Left lobe of liver (tissue), 2 donors: Measurements from ENCODE around the gene EFCAB6. TPM values are rescaled to one million over a fixed set of nuclear protein-coding genes. Genes with fewer than 3 reads are reported as not detected.
A peak's percentile ranks its signal among the peaks of the same experiment; 100 is the strongest.

ENCODE experiments used
- ATAC-seq: fragments of 200-7000 bp; cut with Tn5 transposase; one replicate; pipeline ENCODE4 v1.9.1; 2020; ENCODE audit warnings: mild to moderate bottlenecking, moderate library complexity
- DNase-seq: peaks from one replicate; pipeline ENCODE4 v3.0.0-alpha.2; 2020; ENCODE audit warnings: low spot score
- total RNA-seq: library from RNA; stranded (reverse); gene quantifications from one replicate; pipeline ENCODE4 v1.2.1, GENCODE V29; 2021
- donor health status: DM: no; HTN: no; CAD: no; lungs with moderate emphysema.
- donor health status: DM: no; HTN: yes; CAD: no.

EFCAB6 gene
- total RNA-seq, 1 donor from 2014 or later = 0.45 TPM

DNA sequence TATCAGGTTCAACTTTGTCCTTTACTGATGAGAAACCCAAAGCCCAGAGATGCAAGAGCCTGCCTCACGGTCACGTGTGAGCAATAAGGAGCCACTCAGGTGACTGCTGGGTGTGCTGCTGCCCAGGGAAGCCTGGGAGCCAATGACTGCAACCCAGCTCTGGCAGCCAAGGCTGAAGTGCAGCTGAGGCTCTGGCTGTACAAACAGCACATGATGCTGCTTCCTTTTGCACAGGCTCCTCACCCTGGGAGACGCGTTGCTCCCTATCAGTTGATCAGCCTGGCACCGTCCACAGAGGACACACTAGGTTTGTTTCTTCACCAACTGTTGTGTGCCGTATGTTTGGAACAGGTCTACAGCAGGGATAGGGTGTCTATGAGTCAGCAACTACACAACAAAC, 168.7 kb downstream of the EFCAB6 start:
- DNase-seq (no peak), ATAC-seq (no peak)

DNA sequence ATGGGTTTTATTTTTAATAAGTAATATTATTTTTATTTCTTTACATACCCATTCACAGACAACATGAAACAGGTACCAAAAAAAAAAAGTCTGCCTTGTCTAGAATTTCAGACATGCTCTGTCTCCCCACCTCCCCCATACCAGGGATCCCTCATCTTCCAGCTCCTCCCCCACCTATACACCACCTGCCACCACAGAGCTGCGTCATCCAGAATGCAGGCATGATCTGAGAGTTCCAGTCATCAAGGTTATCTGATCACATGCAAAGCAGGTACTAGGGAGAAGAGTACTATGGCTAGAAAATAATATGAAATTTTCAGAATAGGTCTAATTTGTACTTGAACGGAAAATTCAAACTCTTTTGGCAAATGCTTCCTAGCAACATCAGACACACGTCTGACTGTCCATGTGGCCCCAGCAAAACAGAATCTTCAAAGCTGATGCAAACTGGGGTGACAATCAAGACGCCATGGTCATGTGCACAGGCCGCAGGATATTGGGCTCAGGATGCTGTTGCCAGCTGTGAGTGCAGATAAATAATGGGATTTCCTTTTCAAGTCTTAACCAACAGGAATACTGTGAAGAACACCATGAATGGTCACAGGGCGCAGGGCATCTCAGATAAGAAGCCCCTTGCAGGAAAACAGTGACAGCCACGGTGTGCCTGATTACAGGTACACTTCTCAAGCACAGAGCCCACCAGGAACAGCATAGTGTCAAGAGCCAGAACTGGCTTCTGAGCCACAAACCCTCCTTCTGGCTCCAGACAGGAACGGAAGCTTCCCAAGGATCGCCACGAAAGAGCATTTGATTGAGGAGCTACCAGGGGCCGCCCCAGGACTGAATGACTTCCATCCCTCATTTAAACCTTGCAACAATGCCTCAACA, 169.5 kb downstream of the EFCAB6 start:
- ATAC-seq = no peak
- no peak for DNase-seq

DNA sequence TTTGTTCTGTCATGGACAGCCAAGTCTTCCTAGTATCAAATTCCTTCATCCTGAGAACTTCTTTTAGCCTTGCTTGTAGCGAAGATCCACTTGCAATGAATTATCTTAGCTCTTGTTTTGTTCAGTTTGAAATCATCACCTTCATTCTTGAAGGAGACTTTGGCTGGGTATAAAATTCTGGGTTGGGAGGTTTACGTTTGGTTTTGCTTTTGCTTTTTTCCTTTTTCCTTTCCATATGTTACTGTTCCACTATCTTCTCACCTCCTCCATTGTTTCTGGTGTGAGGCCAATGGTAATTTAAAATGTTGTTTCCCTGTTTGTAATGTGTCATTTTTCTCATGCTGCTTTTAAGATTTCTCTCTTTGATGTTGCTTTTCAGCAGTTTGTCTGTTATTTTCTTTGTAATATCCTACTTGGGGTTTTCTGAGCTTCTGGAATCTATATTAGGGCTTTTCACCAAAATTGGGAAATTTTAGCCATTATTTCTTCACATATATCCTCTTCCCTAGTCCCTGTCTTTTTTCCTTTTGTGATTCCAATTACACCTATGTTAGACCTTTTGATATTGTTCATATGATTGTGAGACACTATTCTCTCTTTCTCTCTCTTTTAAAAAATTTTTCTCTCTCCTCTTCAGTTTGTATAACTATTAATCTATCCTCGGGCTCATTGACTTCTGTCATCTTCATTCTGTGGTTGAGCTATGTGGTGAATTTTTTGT, 172.7 kb downstream of the EFCAB6 start:
- ATAC-seq (no peak), DNase-seq (no peak)

DNA sequence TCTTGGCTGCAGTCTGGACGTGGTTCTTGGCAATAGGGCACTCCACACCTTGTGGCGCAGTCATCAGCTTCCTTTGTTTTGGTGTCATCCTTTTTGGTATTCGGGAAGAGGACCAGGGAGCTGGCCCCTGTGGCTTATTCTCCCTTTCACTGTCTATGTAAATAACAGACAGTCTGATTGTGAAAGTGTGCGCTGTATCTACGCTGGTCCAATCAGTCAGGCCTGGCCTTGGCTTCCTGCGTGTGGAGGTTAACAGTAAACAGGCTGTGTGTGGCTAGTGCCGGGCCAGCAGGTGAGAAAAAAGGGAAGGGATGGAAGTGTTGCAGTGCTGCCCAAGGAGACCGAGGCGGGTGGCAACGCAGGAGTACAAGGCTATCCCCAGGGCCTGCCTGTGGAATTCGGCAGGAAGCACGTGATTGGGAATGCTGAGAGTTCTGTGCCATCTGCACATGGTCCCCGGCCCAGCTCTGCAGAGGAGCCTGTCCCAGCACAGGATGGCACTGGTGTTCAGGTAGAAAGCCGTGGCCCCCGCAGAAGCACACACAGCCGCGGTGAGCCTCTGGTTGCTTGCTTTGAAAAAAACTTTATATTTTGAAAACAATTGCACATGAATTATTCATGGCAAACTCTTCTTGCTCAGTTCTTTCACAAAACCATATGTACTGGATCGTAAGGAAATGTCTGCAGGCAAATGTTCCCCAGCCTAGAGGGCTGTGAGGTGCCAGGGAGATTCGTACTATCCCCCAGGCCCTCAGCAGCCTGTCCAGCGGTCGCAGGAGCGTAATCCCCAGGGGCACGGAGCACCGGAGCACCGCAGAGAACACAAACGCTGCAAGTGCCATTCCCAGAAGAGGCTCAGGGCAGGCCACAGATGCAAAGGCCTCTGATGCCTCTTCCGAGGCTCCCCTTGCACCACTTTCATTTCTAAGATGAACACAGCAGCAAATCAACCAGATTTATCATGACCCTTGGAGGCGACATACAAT, 174.5 kb downstream of the EFCAB6 start:
- DNase-seq (no peak), ATAC-seq (no peak)

DNA sequence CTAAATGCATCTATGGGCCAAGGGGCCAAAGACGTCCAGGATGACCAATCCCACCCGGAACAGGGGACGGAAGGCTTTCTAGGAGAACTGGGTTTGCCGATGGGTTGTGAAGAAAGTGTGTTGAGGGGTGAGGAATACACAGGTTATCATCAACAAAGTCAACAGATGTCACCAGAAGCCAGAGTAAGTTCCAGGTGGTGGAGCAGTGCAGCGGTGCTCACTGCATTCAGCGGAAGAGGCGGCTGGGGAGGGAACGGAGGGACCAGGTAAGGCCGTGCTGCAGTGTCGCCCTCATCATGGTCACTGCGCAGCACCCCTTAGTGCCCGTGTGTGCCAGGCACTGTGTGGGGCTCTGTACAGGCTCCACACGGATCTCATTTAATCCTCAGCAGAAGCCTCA, 176.0 kb downstream of the EFCAB6 start:
- ATAC-seq = no peak
- DNase-seq = no peak

DNA sequence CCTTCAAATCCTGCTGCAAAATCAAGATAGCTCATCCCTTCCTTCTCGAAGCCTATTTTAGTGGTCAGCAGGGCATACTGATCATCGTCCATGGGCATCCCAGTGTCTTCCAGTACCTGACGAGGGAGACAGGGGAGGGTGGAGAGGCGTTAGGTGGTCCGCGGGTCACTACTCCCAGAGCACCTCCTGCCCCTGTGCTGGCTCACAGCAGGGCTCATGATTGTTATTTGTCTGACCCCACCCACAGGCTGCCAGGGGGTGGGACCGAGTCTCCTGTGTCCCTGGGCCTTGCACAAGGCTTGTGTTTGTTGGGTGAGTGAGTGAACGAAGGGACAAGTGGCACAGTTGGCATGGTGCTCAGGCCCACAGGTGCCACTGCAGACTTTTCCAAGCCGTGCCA, 177.0 kb downstream of the EFCAB6 start:
- DNase-seq (no peak), ATAC-seq (no peak)

DNA sequence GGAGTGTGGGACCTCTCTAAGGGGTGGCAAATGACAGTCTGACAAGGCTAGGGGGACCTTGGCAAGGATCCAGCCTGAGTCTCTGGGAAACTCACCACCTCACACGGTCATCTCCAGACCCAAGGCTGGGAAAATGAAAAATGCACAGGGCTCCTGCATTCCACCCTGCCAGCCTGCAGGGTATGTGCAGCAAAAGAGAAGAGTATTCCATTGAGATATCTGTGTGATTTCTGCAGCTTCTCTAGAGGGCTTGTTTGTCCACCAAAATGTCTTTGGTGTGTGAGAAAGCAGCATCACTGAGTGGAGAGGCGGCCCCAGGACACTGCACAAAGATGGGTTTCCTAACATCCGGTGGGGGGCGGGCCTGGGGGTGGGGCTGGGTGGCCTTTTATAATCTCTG, 177.8 kb downstream of the EFCAB6 start:
- ATAC-seq (no peak), DNase-seq (no peak)

DNA sequence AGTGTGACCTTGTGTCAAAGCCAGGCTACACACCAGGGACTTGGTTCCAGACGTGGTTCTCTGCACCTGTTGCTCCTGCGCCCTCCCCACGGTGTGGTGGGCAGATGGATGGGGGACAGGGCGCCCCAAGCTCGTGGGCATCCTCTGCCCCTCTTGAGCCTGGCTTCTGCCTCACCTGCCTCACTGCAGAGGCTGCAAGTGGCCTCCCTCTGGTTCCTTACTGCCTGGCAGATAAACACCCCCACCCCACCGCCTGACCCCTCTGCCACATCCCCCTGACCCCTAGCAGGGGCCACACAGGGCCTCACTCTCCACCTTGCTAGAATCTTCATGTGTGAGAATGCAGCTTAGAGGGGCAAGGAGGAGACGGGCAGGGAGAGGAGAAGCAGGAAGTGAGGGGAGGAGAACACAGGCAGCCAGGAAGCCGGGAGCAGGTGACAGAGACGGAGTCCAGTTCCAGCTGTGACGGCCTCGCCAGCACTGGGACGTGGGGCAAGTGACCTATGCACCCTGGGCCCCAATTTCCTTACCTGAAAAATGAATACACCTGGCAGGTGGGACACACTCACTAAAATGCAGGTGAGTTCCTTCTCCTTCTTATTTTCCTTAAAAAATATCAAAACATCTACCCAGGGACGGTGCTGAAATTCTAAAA, 178.3 kb downstream of the EFCAB6 start:
- ATAC-seq (no peak), DNase-seq (no peak)

DNA sequence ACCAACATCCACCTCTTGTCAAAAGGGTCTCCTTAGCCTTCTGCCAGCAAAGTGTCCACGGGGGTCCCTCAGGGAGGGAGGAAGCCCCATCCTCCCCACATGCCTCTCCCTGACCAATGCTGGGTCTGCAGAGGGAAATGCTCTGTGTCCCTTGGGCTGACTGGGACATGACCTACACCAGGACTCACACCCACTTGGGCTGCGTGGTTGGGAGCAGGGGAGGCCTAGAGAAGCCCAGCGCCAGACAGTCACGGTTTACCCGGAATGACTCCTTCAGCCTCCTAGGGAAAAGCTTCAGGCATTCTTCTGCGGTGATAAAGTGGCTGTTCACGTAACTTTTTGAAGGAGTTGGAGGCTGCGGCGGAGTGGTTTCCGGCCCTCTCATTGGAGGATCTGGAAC, 180.3 kb downstream of the EFCAB6 start:
- ATAC-seq = no peak
- DNase-seq = no peak

DNA sequence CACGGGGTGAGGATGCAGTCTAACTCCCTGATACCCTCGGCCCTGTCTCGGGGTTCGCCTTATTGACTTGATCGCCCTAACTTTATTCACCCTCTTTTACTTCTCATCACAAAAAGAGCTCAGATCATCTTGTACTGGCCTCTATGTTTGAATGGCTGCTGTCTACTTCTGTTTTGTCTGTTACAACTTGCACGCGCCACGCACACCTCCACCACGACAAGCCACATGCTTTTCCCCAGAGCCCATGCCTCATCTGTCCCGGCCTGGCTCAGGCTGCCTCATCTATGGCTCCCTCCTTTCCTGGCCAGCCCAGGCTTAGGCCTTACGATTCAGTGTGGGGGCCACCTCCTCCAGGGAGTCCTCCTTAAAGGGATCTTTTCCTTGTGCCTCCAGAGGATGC, 180.9 kb downstream of the EFCAB6 start:
- ATAC-seq (no peak), DNase-seq (no peak)

DNA sequence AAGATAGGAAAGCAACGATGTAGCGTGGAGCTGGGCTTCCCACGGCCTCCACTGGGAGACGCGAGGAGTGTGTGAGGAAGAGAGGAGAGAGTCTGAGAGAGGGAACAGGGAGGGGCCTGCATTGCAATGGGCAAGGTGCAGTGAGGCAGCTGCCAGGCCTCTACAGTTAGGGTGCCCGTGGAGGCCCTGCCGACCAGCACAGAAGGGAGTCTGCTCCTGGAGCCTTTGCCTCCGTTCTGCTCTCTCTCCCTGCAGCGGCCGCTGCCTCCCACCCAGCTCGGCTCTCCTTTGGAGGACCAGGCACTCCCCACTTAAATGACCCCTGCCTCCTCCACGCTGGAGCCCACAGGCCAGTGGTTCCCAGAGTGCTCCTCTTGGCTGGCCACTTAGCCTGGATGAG, 181.7 kb downstream of the EFCAB6 start:
- ATAC-seq (no peak), DNase-seq (no peak)

DNA sequence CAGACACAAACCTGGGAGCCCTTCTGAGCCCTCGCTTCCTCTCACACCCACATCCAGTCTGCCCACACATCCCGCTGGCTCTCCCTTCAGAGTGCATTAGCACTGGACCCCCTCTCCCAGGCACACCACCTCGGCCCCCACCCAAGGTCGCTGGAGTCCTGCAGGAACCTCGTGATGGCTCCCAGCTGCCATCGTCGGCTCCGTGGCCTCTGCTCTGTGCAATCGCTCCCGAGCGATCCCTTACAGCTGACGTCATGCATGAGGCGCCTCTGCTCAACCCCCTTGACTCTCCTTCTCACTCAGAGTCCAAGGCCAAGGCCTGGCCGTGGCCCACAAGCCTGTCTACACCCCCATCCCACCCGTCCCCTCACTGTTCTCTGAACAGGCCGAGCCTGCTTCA, 183.9 kb downstream of the EFCAB6 start:
- ATAC-seq = no peak
- DNase-seq = no peak

DNA sequence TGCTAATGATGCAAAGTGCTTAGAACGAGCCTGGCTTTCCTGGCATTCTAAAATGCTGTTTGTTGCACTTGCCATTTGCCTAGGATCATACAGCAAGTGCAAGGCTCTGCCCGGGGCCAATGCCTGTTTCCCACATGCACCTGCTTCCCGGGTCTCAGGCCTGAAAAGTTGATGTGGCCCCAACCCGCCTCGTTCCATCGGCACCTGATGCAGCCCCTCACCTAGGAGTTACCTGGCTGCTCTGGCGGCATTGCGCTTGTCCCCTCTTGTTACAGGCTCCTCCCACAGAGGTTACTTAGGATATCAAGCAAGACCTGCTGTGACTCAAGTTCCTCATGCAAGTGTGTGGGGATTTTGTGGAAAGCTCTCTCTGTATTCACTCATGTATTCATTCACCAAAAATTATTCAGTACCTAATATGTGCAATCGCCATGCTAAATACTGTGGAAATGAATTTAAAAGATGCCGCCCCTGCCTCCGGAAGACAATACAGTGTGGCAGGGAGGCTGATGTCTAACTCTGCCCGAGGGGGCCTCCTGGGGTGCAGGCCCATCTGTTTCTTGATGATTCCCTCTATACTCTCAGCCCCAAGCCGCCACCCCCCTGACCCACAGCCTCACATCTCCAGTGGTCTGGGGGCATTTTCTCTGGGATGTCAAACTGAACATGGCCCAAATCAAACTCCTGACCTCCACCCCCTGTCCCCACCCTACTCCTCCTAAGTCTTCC, 184.5 kb downstream of the EFCAB6 start:
- ATAC-seq (no peak), DNase-seq (no peak)

DNA sequence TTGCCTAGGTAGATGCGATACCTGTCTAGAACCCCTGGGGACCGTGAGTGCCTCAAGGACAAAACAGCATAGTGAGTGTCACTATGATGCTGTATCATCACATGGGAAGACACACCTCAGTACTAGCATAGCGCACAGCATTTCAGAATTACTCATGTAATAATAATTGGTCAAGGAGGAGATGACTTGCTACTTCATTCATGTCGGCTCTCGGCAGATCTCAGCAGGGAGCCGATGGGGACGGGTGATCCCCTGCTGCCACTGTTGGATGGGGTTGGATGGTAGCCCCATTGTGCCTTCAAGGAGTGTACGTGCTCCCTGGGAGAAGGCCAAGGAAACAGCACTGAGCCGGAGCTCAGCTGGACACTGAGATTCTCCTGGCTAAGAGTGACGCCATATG, 186.9 kb downstream of the EFCAB6 start:
- no peak for DNase-seq
- no peak for ATAC-seq

DNA sequence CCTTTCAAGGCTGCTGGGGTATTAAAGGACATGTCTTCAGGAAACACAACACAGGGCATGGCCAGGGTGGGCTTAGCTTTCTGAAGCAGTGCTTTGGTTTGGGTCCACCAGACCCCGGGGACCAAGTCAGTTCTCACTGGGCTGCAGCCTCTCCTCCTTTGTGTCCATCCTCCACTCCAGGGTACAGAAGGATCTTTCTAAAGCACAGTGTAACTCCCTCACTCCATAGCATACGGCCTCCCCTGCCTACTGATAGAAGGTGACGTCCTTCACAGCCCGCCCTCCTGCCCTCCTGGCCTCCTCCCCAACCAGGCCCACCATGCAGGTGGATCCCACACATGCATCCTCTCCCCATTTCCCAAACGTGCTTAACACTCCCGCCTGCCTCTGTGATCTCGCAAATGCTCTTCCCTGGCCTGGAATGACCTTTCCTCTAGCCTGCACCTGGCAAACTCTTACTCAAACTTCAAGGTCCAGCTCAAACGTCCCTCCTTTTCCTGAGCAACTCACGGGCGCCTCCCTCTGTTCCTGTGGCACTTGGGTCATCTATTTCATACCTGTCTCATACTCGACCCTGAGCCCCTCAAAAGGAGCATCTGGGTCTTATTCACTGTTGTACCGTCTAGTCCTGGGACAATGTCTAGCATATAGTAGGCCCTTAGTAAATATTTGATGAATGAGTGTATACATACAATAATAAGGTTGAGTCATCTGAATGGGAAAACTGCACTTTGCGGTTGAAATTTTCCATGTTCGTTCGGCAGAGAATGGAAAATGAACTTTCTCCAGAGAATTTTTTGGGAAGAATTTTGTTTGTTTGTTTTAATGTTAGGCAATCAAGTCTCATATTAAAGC, 187.7 kb downstream of the EFCAB6 start:
- DNase-seq (no peak), ATAC-seq (no peak)

DNA sequence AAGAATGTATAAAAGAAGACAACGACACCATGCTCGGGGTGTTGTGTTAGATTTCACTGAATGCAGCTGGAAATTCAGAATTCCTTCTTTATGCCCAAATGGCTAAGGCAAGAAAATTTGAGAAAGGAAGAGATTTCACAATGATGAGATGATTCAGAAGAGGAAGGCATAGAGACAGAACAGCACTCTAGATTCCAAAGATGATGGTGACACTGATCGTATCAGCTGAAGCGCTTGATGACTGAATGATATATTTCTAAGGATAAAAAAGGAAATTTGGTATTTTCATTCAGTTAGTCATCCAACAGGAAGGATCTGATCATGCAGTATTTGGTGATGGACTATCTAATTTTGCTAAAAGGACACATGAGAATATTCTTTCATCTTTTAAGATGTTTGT, 189.2 kb downstream of the EFCAB6 start:
- DNase-seq (no peak), ATAC-seq (no peak)

DNA sequence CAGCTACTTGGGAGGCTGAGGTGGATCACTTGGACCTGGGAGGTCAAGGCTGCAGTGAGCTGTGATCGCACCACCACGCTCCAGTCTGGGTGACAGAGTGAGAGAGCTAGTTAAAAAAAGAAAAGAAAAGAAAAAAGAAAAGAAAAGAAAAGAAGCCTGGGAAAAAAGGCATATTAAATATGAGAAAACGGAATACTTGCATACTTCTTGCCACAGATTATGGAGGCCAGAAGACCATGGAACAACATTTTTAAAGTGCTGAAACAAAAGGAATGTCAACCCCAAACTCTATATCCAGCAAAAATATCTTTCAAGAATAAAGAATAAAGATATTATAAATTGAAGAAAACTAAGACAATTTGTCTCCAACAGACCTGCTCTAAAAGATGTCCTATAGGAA, 191.9 kb downstream of the EFCAB6 start:
- DNase-seq = no peak
- ATAC-seq = no peak

DNA sequence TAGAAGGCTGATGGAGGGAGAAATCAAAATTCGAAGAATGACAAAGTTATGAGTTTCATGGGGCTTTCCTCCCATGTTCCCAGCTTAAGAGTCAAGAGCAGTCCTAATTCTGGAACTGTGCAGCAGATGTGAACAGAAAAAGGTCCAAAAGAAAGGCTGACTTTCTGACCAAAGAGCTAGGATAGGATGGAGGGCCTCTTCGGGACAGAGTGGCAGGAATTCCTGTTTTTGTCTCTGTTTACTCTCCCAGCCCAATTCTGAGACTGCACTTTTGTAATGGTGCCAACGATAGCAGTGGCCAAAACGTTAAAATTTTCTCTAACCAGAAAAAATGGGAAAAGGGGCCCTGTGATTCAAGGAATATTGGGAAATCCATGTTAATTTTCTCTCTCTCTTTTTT, 193.6 kb downstream of the EFCAB6 start:
- DNase-seq (no peak), ATAC-seq (no peak)

DNA sequence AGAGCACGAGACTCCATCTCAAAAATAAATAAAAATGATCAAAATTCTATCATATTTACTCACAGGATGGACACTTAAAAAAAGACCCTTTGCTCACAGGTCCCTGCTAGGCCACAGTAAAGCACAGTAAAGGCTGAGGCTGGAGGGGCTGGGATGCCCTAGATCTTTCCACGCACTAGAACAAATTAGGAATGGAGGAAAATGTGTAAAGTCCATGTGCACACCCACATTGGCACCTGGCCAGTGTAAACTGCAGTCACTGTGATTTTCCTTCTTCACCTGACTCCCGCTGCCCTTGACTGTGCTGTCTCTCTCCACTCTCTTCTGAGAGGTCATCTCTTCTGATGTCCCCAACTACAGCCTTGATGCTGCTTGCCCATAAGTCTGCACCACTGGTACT, 195.5 kb downstream of the EFCAB6 start:
- DNase-seq (peak; percentile 69), ATAC-seq (peak; percentile 93)
